PFSK-1 (cell line): ENCODE data around the gene STC2.
A peak's percentile ranks its signal among the peaks of the same experiment; 100 is the strongest.

Experiments
- FOXP2 ChIP-seq: optimal IDR thresholded peaks from 2 replicates; pipeline ENCODE3; 2011; ENCODE audit warnings: borderline replicate concordance, control low read depth, inconsistent platforms; ENCODE audit not compliant: insufficient read depth; ENCODE audit errors: extremely low read length, extremely low read depth
- POLR2AphosphoS5 ChIP-seq: IDR thresholded peaks from 2 replicates; pipeline ENCODE4 v1.6.1; 2012; ENCODE audit warnings: low read depth, mild to moderate bottlenecking, control low read depth, low read length, moderate library complexity
- SIN3A ChIP-seq: IDR thresholded peaks from 2 replicates; pipeline ENCODE4 v1.6.1; 2012; ENCODE audit warnings: mild to moderate bottlenecking, low read length, moderate library complexity, borderline replicate concordance; ENCODE audit not compliant: insufficient read depth
- TAF1 ChIP-seq: IDR thresholded peaks from 2 replicates; pipeline ENCODE4 v1.6.1; 2012; ENCODE audit warnings: low read length, control low read depth, borderline replicate concordance; ENCODE audit not compliant: insufficient read depth
- TF ChIP-seq, protein P1 (sequence below), 2 experiments: IDR thresholded peaks; 2 replicates each; pipeline versions ENCODE4 v1.6.1 to v1.8.0; 2011 to 2012; ENCODE audit warnings: low read depth in 2 of 2, low read length in 2 of 2, control low read depth in 1 of 2, inconsistent platforms in 1 of 2, mild to moderate bottlenecking in 1 of 2, moderate library complexity in 1 of 2; ENCODE audit not compliant: insufficient read depth in 1 of 2

DNA sequence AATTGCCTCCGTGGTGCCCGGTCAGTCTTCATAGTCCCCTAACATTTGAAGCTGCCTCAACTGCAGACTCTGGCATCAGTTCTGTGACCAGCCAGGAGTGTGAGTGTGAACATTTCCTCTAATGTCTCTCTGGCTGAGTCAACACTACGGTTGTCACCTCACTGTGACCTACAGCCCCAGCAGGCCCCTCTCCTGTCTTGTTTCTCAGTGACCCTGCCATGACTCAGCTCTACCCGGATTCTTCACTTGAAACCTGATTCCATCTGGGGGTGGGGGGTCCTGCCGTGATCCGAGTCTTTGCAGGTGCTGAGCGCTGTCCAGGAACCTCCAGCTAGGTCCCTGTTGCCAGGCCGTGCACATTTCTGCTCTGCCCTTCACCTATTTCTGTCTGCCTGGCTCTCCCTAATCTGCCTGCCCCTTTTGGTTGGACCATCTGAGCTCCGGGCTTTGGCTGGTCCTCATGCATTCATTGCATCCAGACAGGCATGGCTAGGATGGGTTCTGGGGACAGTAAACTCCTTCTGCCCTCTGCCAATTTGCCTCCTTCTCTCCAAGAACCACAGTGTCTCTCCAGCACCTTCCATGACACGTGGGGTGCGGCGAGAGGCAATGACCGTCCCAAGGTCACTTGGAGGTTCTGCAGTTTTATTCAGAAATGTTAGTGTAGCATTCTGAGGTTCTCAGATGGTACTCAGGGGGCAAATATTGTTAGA, 24.2 kb downstream of the STC2 start:
- TF ChIP-seq POLR2AphosphoS5: no peak
- TF ChIP-seq, protein P1, sequence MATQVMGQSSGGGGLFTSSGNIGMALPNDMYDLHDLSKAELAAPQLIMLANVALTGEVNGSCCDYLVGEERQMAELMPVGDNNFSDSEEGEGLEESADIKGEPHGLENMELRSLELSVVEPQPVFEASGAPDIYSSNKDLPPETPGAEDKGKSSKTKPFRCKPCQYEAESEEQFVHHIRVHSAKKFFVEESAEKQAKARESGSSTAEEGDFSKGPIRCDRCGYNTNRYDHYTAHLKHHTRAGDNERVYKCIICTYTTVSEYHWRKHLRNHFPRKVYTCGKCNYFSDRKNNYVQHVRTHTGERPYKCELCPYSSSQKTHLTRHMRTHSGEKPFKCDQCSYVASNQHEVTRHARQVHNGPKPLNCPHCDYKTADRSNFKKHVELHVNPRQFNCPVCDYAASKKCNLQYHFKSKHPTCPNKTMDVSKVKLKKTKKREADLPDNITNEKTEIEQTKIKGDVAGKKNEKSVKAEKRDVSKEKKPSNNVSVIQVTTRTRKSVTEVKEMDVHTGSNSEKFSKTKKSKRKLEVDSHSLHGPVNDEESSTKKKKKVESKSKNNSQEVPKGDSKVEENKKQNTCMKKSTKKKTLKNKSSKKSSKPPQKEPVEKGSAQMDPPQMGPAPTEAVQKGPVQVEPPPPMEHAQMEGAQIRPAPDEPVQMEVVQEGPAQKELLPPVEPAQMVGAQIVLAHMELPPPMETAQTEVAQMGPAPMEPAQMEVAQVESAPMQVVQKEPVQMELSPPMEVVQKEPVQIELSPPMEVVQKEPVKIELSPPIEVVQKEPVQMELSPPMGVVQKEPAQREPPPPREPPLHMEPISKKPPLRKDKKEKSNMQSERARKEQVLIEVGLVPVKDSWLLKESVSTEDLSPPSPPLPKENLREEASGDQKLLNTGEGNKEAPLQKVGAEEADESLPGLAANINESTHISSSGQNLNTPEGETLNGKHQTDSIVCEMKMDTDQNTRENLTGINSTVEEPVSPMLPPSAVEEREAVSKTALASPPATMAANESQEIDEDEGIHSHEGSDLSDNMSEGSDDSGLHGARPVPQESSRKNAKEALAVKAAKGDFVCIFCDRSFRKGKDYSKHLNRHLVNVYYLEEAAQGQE (IDR thresholded peaks at IDR 0.05; ENCODE audit: insufficient read depth in 1 of 2, low read depth in 2 of 2, low read length in 2 of 2): peak in 1 of 2 experiments; percentile 71; a peak in 2 of 4 replicates
- TF ChIP-seq SIN3A: no peak
- TF ChIP-seq FOXP2: peak; percentile 12
- no peak for TF ChIP-seq TAF1
